GM18511 (cell line): ENCODE results near the gene LTBP1.

ENCODE experiments used
- ATAC-seq: cut with Tn5 transposase; IDR thresholded peaks from one replicate; pipeline ENCODE4 v1.9.1; 2021; ENCODE audit warnings: mild to moderate bottlenecking, moderate library complexity; ENCODE audit not compliant: unreplicated experiment

The LTBP1 gene

DNA sequence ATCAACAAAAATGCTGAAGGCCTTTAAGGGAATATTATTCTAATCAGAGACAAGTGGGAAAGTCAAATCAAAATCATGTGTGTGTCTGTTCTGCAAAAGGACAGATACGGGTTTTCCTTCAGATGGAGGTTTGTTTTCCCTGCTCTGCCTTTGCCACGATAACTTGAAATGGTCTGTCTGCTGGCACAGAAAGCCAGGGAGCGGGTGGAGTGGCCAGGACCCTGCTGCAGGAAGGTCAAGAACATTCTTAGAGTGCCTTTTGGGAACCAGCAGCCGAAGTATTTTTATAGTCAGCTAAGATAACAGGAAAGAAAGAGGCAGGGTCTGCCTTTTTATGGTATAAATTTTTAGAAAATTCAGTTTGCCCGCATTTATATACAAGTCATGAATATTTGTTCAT, 234.2 kb downstream of the LTBP1 start:
- ATAC-seq: no peak

GRCh38 chr2:33181466-33181865, 234.7 kb downstream of the LTBP1 start:
- ATAC-seq: no peak

- ATAC-seq: no peak
Observed at GRCh38 chr2:33184041-33184440, 237.3 kb downstream of the LTBP1 start.

DNA sequence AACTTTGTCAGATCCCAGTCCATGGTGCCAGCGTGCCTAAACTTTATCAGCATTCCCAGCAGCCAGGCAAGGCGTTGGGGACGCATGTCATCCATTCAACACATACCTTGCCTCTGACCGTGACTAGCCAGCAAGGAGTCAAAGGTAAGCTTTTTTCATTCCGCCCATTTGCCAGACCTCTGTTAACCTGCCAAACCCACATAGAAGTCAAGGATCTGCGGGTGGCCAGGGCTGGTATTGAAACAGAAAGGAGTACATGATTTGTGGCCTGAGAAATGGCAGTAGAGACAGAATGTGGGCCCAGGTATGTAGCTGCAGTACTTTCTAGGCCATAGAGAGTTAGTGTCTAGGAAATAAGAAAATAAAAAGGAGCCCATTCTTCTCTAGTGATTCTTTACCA, 240.2 kb downstream of the LTBP1 start:
- ATAC-seq: no peak

- no peak for ATAC-seq
Observed at GRCh38 chr2:33188799-33189198, 242.0 kb downstream of the LTBP1 start.

- ATAC-seq: no peak
Observed at GRCh38 chr2:33190393-33190937, 243.7 kb downstream of the LTBP1 start.

GRCh38 chr2:33195891-33196290, 249.1 kb downstream of the LTBP1 start:
- no peak for ATAC-seq

- no peak for ATAC-seq
Observed at GRCh38 chr2:33196700-33197099, 249.9 kb downstream of the LTBP1 start.

DNA sequence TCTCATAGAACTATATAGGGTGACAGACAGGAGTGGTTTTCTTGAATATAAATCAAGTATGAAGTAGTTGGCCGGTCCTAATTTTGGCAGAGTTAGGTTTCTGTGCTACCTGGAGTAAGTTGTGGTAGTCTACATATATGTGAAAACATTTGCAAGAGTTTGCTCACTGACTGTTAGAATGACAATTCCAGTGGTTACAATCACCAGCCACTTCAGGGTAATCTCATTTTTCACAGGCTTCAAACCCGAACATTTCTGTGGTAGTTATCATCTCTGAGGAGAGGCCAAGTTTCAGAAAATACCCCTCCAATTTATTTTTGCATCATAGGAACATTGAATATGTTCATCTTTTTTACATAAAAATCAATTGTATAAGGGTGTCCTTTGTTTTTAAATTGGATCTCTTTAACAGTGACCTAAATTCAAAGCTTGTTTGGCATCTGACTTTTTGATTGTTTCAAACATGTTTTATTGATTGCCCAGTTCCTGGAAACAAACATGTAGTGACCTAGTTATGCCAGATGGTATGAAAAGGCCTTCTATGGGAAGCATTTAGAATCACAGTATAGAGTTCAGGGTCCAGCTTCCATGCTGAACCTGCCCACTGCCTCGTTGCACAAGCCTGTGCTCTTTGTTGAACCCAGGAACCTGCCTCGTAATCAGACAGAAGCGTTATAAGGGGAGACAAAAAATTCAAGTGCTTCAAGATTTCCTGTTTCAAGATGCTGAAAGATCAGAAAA, 250.6 kb downstream of the LTBP1 start:
- no peak for ATAC-seq

- no peak for ATAC-seq
Observed at GRCh38 chr2:33202641-33203522, 256.1 kb downstream of the LTBP1 start.

GRCh38 chr2:33204945-33205344, 258.2 kb downstream of the LTBP1 start:
- ATAC-seq: peak; percentile 52

- peak; percentile 92 for ATAC-seq
Observed at GRCh38 chr2:33205693-33206434, 259.1 kb downstream of the LTBP1 start.

- no peak for ATAC-seq
Observed at GRCh38 chr2:33207151-33207740, 260.5 kb downstream of the LTBP1 start.

DNA sequence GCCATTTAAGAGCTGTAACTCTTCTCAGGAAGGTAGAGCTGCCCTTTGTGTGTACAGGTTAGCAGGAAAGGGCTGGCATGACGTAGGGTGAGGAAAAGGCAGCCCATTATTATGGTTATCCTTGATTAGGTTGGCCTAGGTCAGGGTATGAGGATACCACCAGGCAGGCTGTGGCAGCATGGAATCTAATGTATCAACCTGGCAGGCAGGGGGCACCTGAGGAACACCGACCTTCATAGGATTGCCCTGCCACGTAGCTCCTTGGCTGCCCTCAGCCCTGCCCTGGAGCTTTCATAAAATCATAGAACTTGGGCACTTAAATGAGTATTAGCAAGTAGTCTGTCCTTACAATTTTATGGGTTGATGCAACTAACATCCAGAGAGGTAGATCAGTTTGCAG, 261.6 kb downstream of the LTBP1 start:
- ATAC-seq: no peak

DNA sequence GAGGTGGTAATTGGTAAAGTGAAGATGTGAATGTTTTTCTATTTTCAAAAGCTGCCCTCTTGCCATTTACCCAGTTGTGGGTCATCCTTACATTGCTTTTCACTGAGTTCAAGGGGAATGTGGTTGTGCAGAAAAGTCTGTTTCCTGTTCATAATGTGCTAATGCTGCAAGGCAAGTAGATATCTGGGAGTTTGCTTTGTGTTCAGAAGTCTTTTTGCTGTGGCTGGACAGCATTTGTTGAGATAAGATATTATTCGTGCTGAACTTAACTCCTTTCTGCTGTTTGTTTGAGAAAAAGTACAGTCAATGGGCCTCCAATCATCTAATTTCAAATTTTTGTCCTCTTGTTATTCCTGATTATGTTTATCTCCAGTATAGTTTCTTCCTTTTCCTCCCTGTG, 263.2 kb downstream of the LTBP1 start:
- no peak for ATAC-seq

DNA sequence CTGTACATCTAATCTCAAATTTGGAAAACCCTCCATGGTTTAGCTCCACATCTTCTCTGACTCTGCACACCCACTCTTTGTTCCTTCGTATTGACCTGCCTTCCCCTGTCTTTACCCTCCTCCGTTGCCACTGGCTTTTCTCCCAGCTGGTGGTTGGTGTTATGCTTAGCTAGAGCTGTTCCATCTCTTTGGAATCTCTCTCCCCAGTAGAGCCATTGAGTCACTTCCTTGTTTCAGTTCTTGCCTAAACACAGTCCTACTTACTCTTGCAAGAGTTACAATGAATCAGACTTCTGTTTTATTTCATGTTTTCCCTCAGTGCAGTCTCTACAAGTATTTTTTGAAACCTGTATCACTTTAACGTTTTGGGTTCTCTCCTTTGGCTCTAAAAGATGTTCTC, 263.9 kb downstream of the LTBP1 start:
- ATAC-seq: no peak

DNA sequence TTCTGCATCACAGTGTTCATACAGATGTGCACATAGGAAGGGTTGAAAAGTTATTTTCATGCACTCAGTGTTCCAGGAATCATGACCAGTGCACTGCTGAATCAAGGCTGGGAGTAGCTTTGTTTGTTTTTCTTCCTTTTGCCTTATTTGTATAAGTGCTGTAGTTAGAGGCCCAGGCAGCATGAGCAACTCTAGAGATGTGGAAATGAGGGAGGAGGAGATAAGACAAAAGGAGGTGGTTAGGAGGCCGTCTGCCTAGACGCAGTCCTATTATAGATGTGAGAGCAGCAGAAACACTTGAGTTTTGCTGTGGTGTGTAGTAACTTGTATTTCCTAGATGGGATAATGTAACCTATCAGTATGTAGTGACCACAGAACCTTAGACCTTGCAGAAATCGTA, 265.4 kb downstream of the LTBP1 start:
- ATAC-seq: no peak

GRCh38 chr2:33213244-33213643, 266.5 kb downstream of the LTBP1 start:
- no peak for ATAC-seq

DNA sequence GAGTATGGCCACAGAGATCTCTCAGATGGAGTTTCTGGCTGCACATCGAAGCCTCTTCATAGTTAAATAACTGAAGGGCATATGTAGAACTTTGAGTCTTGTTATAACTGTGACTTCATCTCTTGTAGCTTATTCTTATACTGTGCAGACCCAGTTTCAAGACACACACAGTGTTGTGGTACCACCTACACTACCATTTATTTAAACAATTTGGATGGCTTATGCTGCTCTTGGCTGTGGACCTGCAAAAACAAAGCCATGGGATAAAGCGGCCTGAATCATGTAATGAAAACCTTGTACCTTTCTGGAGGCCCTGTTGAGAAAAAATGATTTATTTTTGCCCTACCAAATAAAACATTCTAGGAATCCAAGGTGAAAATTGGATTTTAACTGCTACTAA, 266.9 kb downstream of the LTBP1 start:
- ATAC-seq: no peak

DNA sequence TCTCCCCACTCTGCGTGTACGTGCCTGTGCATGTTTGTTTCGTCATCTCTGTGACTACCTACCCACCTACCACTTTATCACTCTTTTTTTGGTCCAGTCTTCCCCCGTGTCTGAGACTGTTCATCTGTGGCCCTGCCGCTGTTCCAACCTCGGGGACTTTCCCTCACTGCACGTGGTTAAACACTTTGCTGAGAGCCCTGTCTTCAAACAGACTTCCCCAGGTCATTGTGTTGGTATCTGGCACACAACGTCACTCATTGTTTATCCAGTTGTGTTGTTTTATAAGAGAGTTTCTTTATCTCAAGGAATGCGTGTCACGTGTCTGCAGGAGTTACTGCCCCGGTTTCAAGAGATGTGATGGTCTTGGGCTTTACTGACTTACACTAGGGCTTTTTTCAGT, 267.7 kb downstream of the LTBP1 start:
- peak; percentile 76 for ATAC-seq

GRCh38 chr2:33214857-33215256, 268.1 kb downstream of the LTBP1 start:
- ATAC-seq: no peak
